A549 treated with AZD2906 at 1 μM for 4 hours (cell line): ENCODE measurements around the gene OR6C4. TPM values are rescaled to one million over a fixed set of nuclear protein-coding genes. Genes with fewer than 3 reads are reported as not detected.

Source experiments
- total RNA-seq: library from RNA; stranded (reverse); fragments of 200-300 nt; extraction: Qiagen RNA extraction; gene quantifications from 5 replicates; pipeline ENCODE4 v1.2.3, GENCODE V29; 2022

The OR6C4 gene
- total RNA-seq, result not detected in 5 replicates

DNA sequence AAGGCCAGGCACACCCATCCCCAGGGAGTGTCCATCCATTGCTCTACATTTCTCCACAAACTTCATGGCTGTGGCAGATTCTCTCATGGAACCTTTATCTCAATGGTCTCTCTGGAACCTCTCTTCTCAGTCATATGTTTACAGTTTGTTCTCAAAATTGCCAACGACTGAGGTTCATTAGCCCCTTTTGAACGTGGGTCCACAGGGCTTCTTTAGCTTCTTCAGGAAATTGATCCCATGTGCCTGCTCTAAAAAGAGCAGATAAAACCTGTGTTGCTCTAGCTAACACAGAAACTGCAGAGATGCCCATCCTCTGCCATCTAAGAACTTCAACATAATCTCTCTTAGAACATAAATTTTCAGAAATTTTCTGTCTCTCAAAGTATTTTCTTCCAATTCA lies at the start of gene OR6C4:
OR6C4 (plus strand) TSS at position 301 of the 400 bp plus-strand sequence. CDS start 1,625 bp downstream, outside the sequence.

DNA sequence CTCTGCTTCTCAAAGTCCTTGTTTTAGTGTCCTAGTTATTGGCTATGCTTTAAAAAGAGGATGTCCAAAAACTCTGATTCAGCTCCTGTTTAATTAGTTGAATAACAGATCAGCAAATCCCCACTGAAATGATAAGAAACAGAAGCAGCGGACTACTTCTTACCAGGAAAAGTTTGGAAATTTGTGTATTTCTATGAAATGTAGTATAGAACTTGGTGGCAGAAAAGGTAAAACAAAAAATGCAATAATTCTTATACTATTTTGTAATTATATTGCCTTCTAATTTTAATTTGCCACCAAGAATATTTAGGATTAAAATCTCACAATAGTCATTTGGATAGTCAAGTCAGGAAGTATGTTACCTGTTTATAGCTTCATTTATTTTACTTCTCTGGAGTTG lies 22.8 kb downstream of the OR6C4 start, which contains the start of gene OR2AP1:
OR2AP1 (plus strand) TSS at position 301 of the 400 bp plus-strand sequence. CDS start 1,947 bp downstream, outside the sequence.

Other genes with a start within 250 kb of the OR6C4 start
- not detected in 5 replicates for gene OR6C1, start 235.3 kb upstream of the OR6C4 start, total RNA-seq
- not detected in 5 replicates for gene OR6C3, start 218.9 kb upstream of the OR6C4 start, total RNA-seq
- gene OR6C75, start 186.6 kb upstream of the OR6C4 start, total RNA-seq, result not detected in 5 replicates
- gene OR6C65, start 149.1 kb upstream of the OR6C4 start, total RNA-seq, result not detected in 5 replicates
- gene OR6C76, start 123.3 kb upstream of the OR6C4 start, total RNA-seq, result not detected in 5 replicates
- gene OR6C2, start 105.5 kb upstream of the OR6C4 start, total RNA-seq, result not detected in 5 replicates
- gene OR6C70, start 79.5 kb upstream of the OR6C4 start, total RNA-seq, result not detected in 5 replicates
- not detected in 5 replicates for gene OR6C68, start 57.2 kb upstream of the OR6C4 start, total RNA-seq
- not detected in 5 replicates for gene OR2AP1, start 22.9 kb downstream of the OR6C4 start, total RNA-seq
- gene OR10P1, start 87.3 kb downstream of the OR6C4 start, total RNA-seq, result not detected in 5 replicates
- gene ITGA7, start 158.3 kb downstream of the OR6C4 start, total RNA-seq, result 1.3 to 1.5 TPM (median 1.3 TPM) in 5 replicates
- 117 to 155 TPM (median 149 TPM) in 5 replicates for gene BLOC1S1, start 166.4 kb downstream of the OR6C4 start, total RNA-seq
- gene RDH5, start 170.8 kb downstream of the OR6C4 start, total RNA-seq, result 1.9 to 2.6 TPM (median 2.1 TPM) in 5 replicates
- 655 to 710 TPM (median 681 TPM) in 5 replicates for gene CD63, start 179.4 kb downstream of the OR6C4 start, total RNA-seq
- 2.9 to 4.9 TPM (median 3.9 TPM) in 5 replicates for gene GDF11, start 193.5 kb downstream of the OR6C4 start, total RNA-seq